Cardiac muscle cell (in vitro differentiated cells and primary cell): Measurements from ENCODE around the gene SLX4IP. TPM values are rescaled to one million over a fixed set of nuclear protein-coding genes. Genes with fewer than 3 reads are reported as not detected.

Experiments
- DNase-seq, 2 donors: peaks; one replicate each; pipeline versions ENCODE4 v3.0.0 to v3.0.0-alpha.2; 2010 to 2017; ENCODE audit warnings: low read depth in 1 of 2, low spot score in 1 of 2
- H3K27ac ChIP-seq: fragments of 200-600 bp; sonication (generic); 2 replicates; pipeline ENCODE4 v1.5.1; 2016
- H3K27me3 ChIP-seq: fragments of 200-600 bp; sonication (generic); 2 replicates; pipeline ENCODE4 v1.6.0; 2016; ENCODE audit warnings: control low read depth
- H3K36me3 ChIP-seq: fragments of 200-600 bp; sonication (generic); 2 replicates; pipeline ENCODE4 v1.5.1; 2016; ENCODE audit warnings: control low read depth
- H3K4me1 ChIP-seq: fragments of 200-600 bp; sonication (generic); 2 replicates; pipeline ENCODE4 v1.8.1; 2017; ENCODE audit warnings: low read depth, mild to moderate bottlenecking, mixed run types
- H3K4me3 ChIP-seq: fragments of 200-600 bp; sonication (generic); 2 replicates; pipeline ENCODE4 v1.5.1; 2016; ENCODE audit warnings: mild to moderate bottlenecking
- H3K9me3 ChIP-seq: fragments of 200-600 bp; sonication (generic); 2 replicates; pipeline ENCODE4 v1.5.1; 2017; ENCODE audit warnings: low read depth, mild to moderate bottlenecking, control low read depth
- CTCF ChIP-seq: IDR thresholded peaks from 2 replicates; pipeline ENCODE4 v1.5.1; 2012; ENCODE audit warnings: low read depth, mild to moderate bottlenecking, low read length
- polyA plus RNA-seq: library from polyadenylated mRNA; unstranded; fragments of >200 nt; fragmentation: Nextera tagmentation; extraction: Ambion mirVana; gene quantifications from 2 replicates; pipeline ENCODE4 v1.2.1, GENCODE V29; 2016
- total RNA-seq: library from RNA; depleted of rRNA; stranded (reverse); fragments of >200 nt; gene quantifications from 2 replicates; pipeline ENCODE4 v1.2.3, GENCODE V29; 2016

SLX4IP gene
- total and polyA plus RNA-seq, 2 experiments from 2014 or later: 2.5 to 4.1 TPM

GRCh38 chr20:10637563-10637962, 202.5 kb downstream of the SLX4IP start:
- H3K4me3 ChIP-seq: no peak overlapping the region
- DNase-seq: no peak

GRCh38 chr20:10639077-10639736, 204.1 kb downstream of the SLX4IP start:
- no peak for DNase-seq
- H3K9me3 ChIP-seq: no peaks in the 10 kb centered on the region
- no peaks in the 10 kb centered on the region for H3K27me3 ChIP-seq
- H3K4me3 ChIP-seq: no peak overlapping the region
- peaks cover 55% of the 10 kb centered on the region for H3K36me3 ChIP-seq
- H3K27ac ChIP-seq: peak overlapping the region; percentile 51
- no peak for TF ChIP-seq CTCF
- H3K4me1 ChIP-seq: no peaks in the 10 kb centered on the region

More at GRCh38 chr20:10637563-10637962, 202.5 kb downstream of the SLX4IP start:
- Histone ChIP-seq H3K27ac (no peak overlapping the region), H3K4me1 (no peaks in the 10 kb centered on the region), H3K9me3 (no peaks in the 10 kb centered on the region), H3K36me3 (peaks cover 39% of the 10 kb centered on the region), H3K27me3 (no peaks in the 10 kb centered on the region)
- TF ChIP-seq CTCF: no peak

- TF ChIP-seq CTCF: no peak
- H3K4me3 ChIP-seq: no peak overlapping the region
- H3K27ac ChIP-seq: peak overlapping the region; percentile 51
- H3K4me1 ChIP-seq: peaks cover 7% of the 10 kb centered on the region
- no peaks in the 10 kb centered on the region for H3K9me3 ChIP-seq
- no peaks in the 10 kb centered on the region for H3K27me3 ChIP-seq
- H3K36me3 ChIP-seq: peaks cover 63% of the 10 kb centered on the region
- DNase-seq: no peak
Observed at GRCh38 chr20:10639737-10640556, 204.8 kb downstream of the SLX4IP start.

GRCh38 chr20:10640897-10641296, 205.8 kb downstream of the SLX4IP start:
- H3K4me3 ChIP-seq: no peak overlapping the region
- no peaks in the 10 kb centered on the region for H3K27me3 ChIP-seq
- no peak for DNase-seq
- peak overlapping the region; percentile 51 for H3K27ac ChIP-seq
- peaks cover 13% of the 10 kb centered on the region for H3K4me1 ChIP-seq
- H3K36me3 ChIP-seq: peaks cover 71% of the 10 kb centered on the region
- no peak for TF ChIP-seq CTCF
- no peaks in the 10 kb centered on the region for H3K9me3 ChIP-seq

- Histone ChIP-seq H3K9me3 (no peaks in the 10 kb centered on the region), H3K27ac (no peak overlapping the region), H3K4me1 (peaks cover 16% of the 10 kb centered on the region), H3K4me3 (no peak overlapping the region), H3K36me3 (peaks cover 75% of the 10 kb centered on the region), H3K27me3 (no peaks in the 10 kb centered on the region)
- no peak for DNase-seq
- TF ChIP-seq CTCF: no peak
Observed at GRCh38 chr20:10641467-10641866, 206.4 kb downstream of the SLX4IP start.
